Frontal cortex (tissue), 4 donors: ENCODE data around the gene ZNF346. TPM values are rescaled to one million over a fixed set of nuclear protein-coding genes. Genes with fewer than 3 reads are reported as not detected.

Experiments
- DNase-seq, 2 donors: peaks; one replicate each; pipeline ENCODE4 v3.0.0; 2012; ENCODE audit warnings: low spot score in 2 of 2
- FAIRE-seq: peaks from 2 replicates; lab custom pipeline; 2012; peaks lifted over from hg19 to GRCh38; lab: Jason Lieb, UNC
- total RNA-seq: library from RNA; depleted of rRNA; stranded (reverse); fragments of >200 nt; gene quantifications from one replicate; pipeline ENCODE4 v1.2.3, GENCODE V29; 2014
- donor health status: control.
- donor health status: control.
- donor health status: control.

The ZNF346 gene
- total RNA-seq, 1 donor from 2014 or later: 28.5 TPM

- peak in 1 of 2 donors; percentile 71 for DNase-seq
- no peak for FAIRE-seq
Observed at GRCh38 chr5:177111720-177112394, 89.4 kb downstream of the ZNF346 start.

- FAIRE-seq: no peak
- DNase-seq: no peak
Observed at GRCh38 chr5:177112589-177113220, 90.2 kb downstream of the ZNF346 start.

- peak; percentile 67 for FAIRE-seq
Observed at GRCh38 chr5:177113566-177114424, 91.3 kb downstream of the ZNF346 start.

GRCh38 chr5:177116631-177117373, 94.3 kb downstream of the ZNF346 start:
- no peak for FAIRE-seq
- peak; percentile 89 to 96 for DNase-seq

More at GRCh38 chr5:177113566-177114424, 91.3 kb downstream of the ZNF346 start:
- DNase-seq: peak; percentile 84 to 89

GRCh38 chr5:177117441-177118045, 95.0 kb downstream of the ZNF346 start:
- DNase-seq: no peak

GRCh38 chr5:177122566-177122965, 100.1 kb downstream of the ZNF346 start:
- DNase-seq (no peak), FAIRE-seq (no peak)

More at GRCh38 chr5:177117441-177118045, 95.0 kb downstream of the ZNF346 start:
- no peak for FAIRE-seq

- FAIRE-seq: no peak
- no peak for DNase-seq
Observed at GRCh38 chr5:177123789-177124485, 101.4 kb downstream of the ZNF346 start.

GRCh38 chr5:177124486-177124991, 102.0 kb downstream of the ZNF346 start:
- FAIRE-seq: no peak
- DNase-seq: no peak

- no peak for DNase-seq
- no peak for FAIRE-seq
Observed at GRCh38 chr5:177126771-177127170, 104.3 kb downstream of the ZNF346 start.

GRCh38 chr5:177128551-177128981, 106.1 kb downstream of the ZNF346 start:
- DNase-seq (no peak), FAIRE-seq (no peak)

GRCh38 chr5:177130211-177131018, 107.9 kb downstream of the ZNF346 start:
- FAIRE-seq: no peak
- no peak for DNase-seq

Other genes starting within 250 kb of the ZNF346 start
- 6.1 TPM for gene UNC5A, start 212.1 kb upstream of the ZNF346 start, total RNA-seq
- 0.41 TPM for gene HK3, start 123.3 kb upstream of the ZNF346 start, total RNA-seq
- gene UIMC1, start 15.9 kb upstream of the ZNF346 start, total RNA-seq: 109 TPM
- gene FGFR4, start 64.2 kb downstream of the ZNF346 start, total RNA-seq: 1.2 TPM
- 58.7 TPM for gene NSD1, start 111.1 kb downstream of the ZNF346 start, total RNA-seq